GM21423 (cell line): ENCODE results near the gene ACP3.
"Not testable (repeated sequence)": the region's sequence is repeated elsewhere in the genome, so short reads cannot be mapped to it uniquely, and the experiment has no call there.

Experiments
- ATAC-seq: cut with Tn5 transposase; IDR thresholded peaks from one replicate; pipeline ENCODE4 v1.9.1; 2021; ENCODE audit warnings: mild to moderate bottlenecking, moderate library complexity; ENCODE audit not compliant: unreplicated experiment

The ACP3 gene

GRCh38 chr3:132354916-132355702, 37.9 kb downstream of the ACP3 start:
- ATAC-seq = no peak

- ATAC-seq = no peak
These were observed 39.4 kb downstream of the ACP3 start for GRCh38 chr3:132356568-132356967.

- ATAC-seq = no peak
These were observed 43.5 kb downstream of the ACP3 start for GRCh38 chr3:132360717-132361116.

- ATAC-seq = no peak
These were observed 45.1 kb downstream of the ACP3 start for GRCh38 chr3:132362329-132362728.

GRCh38 chr3:132368515-132368914, 51.3 kb downstream of the ACP3 start:
- ATAC-seq = no peak

- ATAC-seq = no peak
These were observed 51.8 kb downstream of the ACP3 start for GRCh38 chr3:132368962-132369361.

GRCh38 chr3:132376945-132377354, 59.7 kb downstream of the ACP3 start:
- ATAC-seq = not testable (repeated sequence)

GRCh38 chr3:132378048-132378762, 61.0 kb downstream of the ACP3 start:
- no peak for ATAC-seq

- no peak for ATAC-seq
These were observed 61.6 kb downstream of the ACP3 start for GRCh38 chr3:132378846-132379245.

GRCh38 chr3:132380920-132381319, 63.7 kb downstream of the ACP3 start:
- no peak for ATAC-seq

- ATAC-seq = no peak
These were observed 64.2 kb downstream of the ACP3 start for GRCh38 chr3:132381348-132381944.

- no peak for ATAC-seq
These were observed 65.1 kb downstream of the ACP3 start for GRCh38 chr3:132382267-132382666.

- ATAC-seq = no peak
These were observed 65.5 kb downstream of the ACP3 start for GRCh38 chr3:132382688-132383194.

- no peak for ATAC-seq
These were observed 69.1 kb downstream of the ACP3 start for GRCh38 chr3:132386259-132386658.

- not testable (repeated sequence) for ATAC-seq
These were observed 75.5 kb downstream of the ACP3 start for GRCh38 chr3:132392675-132393074.

- ATAC-seq = no peak
These were observed 77.1 kb downstream of the ACP3 start for GRCh38 chr3:132394320-132394719.

GRCh38 chr3:132395126-132395525, 77.9 kb downstream of the ACP3 start:
- ATAC-seq = no peak

- ATAC-seq = no peak
These were observed 79.0 kb downstream of the ACP3 start for GRCh38 chr3:132396255-132396654.

- ATAC-seq = not testable (repeated sequence)
These were observed 79.6 kb downstream of the ACP3 start for GRCh38 chr3:132396776-132397175.

GRCh38 chr3:132399054-132399929, 82.1 kb downstream of the ACP3 start:
- ATAC-seq = no peak

GRCh38 chr3:132401255-132401654, 84.0 kb downstream of the ACP3 start:
- ATAC-seq = no peak
